Ectodermal cell (in vitro differentiated cells): Measurements from ENCODE around the gene ELMO1.

Source experiments
- H3K27ac ChIP-seq: 2 replicates; pipeline ENCODE4 v1.7.0; 2013; ENCODE audit warnings: mild to moderate bottlenecking, low read depth, low read length; ENCODE audit not compliant: insufficient read depth, poor library complexity, severe bottlenecking
- H3K27me3 ChIP-seq: 2 replicates; pipeline ENCODE4 v1.7.0; 2013; ENCODE audit warnings: mild to moderate bottlenecking, low read length; ENCODE audit not compliant: insufficient read depth, control insufficient read depth, poor library complexity, severe bottlenecking
- H3K36me3 ChIP-seq: one replicate; pipeline ENCODE4 v1.7.0; 2013; ENCODE audit warnings: low read length; ENCODE audit not compliant: control insufficient read depth, insufficient read depth
- H3K4me1 ChIP-seq: one replicate; pipeline ENCODE4 v1.7.0; 2013; ENCODE audit warnings: low read length; ENCODE audit not compliant: control insufficient read depth, insufficient read depth
- H3K4me3 ChIP-seq: 2 replicates; pipeline ENCODE4 v1.7.0; 2013; ENCODE audit warnings: low read depth, low read length, control low read depth; ENCODE audit not compliant: insufficient read depth
- H3K9me3 ChIP-seq: 2 replicates; pipeline ENCODE4 v1.7.0; 2013; ENCODE audit warnings: mild to moderate bottlenecking, low read length, moderate library complexity; ENCODE audit not compliant: control insufficient read depth
- WGBS, 2 experiments: methylation state at CpG; one replicate each; pipeline ENCODE4 v1.1.7; 2013; ENCODE audit warnings: missing lambda C conversion rate in 2 of 2; 5-methylcytosine and 5-hydroxymethylcytosine counted together

ELMO1 gene

DNA sequence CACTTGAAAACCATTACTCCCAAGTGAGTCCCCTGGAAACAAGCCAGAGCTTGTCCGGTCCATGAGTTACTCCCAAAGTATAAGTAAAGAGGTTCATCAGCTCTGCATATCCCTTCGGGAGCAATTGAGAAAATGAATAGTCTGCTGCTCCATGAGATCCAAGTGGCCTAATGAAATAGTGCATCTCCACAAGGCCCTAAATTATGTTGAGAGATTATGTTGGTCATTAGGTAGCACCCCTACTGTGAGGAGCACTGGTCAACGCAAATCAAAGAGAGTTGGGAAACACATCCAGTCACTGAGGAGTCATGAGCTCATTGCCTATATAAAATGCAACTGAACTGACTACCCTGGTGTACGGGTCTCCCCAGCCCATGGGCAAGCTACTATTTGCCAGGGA is 518.9 kb downstream of the ELMO1 start:
- no peak overlapping the region for H3K4me3 ChIP-seq
- 93 to 98% methylated on average over 4 of the region's 4 CpGs for WGBS, 2 experiments
- H3K4me1 ChIP-seq, result no peaks in the 10 kb centered on the region
- H3K27ac ChIP-seq, result no peak overlapping the region
- H3K9me3 ChIP-seq, result no peaks in the 10 kb centered on the region
- H3K36me3 ChIP-seq, result no peaks in the 10 kb centered on the region
- H3K27me3 ChIP-seq, result no peaks in the 10 kb centered on the region

DNA sequence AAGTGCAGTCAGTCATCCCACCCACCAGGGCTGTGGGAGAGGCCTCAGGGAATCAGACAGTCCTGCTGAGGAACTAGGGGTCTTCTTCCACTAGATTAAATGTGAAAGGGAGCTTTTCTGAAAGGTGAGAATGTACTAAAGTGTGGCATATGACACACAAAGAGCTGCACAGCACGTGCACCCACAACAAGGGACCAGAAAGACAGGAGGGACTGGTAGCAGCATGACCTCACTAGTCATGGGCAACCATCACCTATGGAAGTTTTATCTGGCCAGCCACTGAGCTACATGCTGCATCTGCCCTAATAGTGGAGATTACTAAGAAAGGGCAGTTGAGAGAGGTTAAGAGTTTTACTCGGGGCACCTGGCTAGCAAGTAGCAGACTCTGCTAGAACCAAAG is 519.9 kb downstream of the ELMO1 start:
- no peaks in the 10 kb centered on the region for H3K27me3 ChIP-seq
- H3K9me3 ChIP-seq, result no peaks in the 10 kb centered on the region
- WGBS, 2 experiments, result 89 to 93% methylated on average over 2 of the region's 2 CpGs
- no peaks in the 10 kb centered on the region for H3K4me1 ChIP-seq
- no peaks in the 10 kb centered on the region for H3K36me3 ChIP-seq
- H3K27ac ChIP-seq, result no peak overlapping the region
- no peak overlapping the region for H3K4me3 ChIP-seq

DNA sequence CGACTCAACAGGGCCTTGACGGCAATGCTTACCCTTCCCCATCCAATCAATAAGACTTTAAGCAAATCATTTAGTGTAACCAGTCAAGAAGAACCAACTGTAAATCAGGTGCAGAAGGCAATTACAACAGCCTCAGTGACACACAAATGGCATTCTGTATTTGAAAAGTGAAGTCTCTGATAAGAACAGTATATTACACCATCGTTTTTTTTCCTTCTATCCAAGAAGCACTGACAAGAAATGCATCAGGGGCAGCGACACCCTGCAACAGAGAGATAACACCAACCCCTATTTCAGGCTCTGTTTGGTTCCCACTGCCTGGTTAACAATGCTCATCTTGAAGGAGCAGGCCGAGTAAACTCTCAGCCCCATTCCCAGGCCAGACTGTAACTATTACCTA is 520.4 kb downstream of the ELMO1 start:
- Histone ChIP-seq H3K27ac (no peak overlapping the region), H3K27me3 (no peaks in the 10 kb centered on the region), H3K36me3 (no peaks in the 10 kb centered on the region), H3K4me1 (no peaks in the 10 kb centered on the region), H3K4me3 (no peak overlapping the region), H3K9me3 (no peaks in the 10 kb centered on the region)
- 78 to 81% methylated on average over 5 of the region's 5 CpGs for whole genome bisulfite sequencing, 2 experiments

DNA sequence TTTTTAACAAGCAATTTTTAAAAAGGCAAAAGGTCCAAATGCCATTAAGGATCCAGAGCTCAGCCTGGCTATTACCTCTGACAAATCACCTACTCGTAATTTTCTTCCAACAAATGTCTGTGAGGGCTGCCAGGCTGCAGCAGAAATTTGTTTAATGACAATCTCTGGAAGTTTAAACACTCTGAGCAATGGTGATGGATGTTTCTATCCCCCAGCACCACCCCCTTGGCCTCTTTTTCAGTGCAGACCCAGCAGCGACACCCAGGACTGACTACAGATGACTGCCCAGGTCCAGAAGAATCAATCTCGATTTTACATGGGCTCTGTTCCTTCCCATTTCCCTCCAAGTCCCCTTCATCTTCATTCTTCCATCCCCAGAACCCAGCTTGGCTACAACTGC is 523.0 kb downstream of the ELMO1 start:
- WGBS, 2 experiments, result 90 to 92% methylated on average over 3 of the region's 3 CpGs

DNA sequence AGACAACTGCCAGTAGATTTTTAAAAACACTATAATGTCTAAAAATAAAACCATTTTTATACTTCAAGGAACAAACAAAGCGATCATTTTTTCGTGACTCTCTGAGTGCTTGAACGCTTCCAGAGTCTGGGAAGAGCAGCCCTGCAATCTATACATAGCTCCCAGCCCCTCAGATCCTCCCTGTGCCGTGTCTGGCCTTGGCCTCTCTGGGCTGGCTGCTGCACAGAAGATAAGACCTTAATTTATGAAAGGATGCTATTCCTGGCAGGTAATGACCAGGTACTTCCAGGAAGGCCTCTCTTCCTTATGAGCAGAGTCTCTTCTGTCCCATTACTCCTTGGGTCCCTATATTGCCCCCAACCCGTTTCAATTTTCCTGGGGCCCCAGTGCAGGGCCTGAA is 523.5 kb downstream of the ELMO1 start:
- no peaks in the 10 kb centered on the region for H3K9me3 ChIP-seq
- WGBS, 2 experiments, result 87 to 96% methylated on average over 5 of the region's 5 CpGs
- no peak overlapping the region for H3K27ac ChIP-seq
- no peaks in the 10 kb centered on the region for H3K4me1 ChIP-seq
- H3K27me3 ChIP-seq, result no peaks in the 10 kb centered on the region
- no peaks in the 10 kb centered on the region for H3K36me3 ChIP-seq
- H3K4me3 ChIP-seq, result no peak overlapping the region

More for the DNA sequence above, 523.0 kb downstream of the ELMO1 start:
- H3K9me3 ChIP-seq, result no peaks in the 10 kb centered on the region
- no peaks in the 10 kb centered on the region for H3K4me1 ChIP-seq
- no peaks in the 10 kb centered on the region for H3K27me3 ChIP-seq
- no peaks in the 10 kb centered on the region for H3K36me3 ChIP-seq
- H3K4me3 ChIP-seq, result no peak overlapping the region
- no peak overlapping the region for H3K27ac ChIP-seq

DNA sequence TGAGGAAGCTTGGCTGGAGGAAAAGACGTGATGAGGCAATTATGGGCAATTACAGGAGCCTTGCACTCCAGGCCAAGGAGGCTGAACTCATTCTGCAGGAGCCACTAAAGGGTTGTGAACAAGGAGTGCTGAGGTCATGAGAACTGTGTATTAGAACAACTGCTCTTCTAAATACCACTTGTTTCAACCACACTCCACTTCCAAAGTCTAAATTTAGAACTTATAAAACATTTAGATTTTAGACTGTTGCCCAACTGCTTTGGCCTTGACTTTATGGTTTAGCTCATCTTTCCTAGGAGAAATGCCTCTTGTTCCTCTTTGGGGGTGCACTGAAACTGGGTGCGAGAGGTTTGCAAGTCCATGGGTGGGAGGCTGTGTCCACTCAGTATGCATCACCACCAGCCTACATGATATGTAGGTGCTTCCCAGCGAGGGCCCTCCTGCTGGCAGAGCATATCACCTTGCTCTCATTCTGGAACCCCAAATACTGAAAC is 524.7 kb downstream of the ELMO1 start:
- WGBS, 2 experiments, result 86 to 90% methylated on average over 3 of the region's 3 CpGs
- H3K36me3 ChIP-seq, result no peaks in the 10 kb centered on the region
- H3K4me3 ChIP-seq, result no peak overlapping the region
- no peaks in the 10 kb centered on the region for H3K4me1 ChIP-seq
- no peaks in the 10 kb centered on the region for H3K27me3 ChIP-seq
- no peaks in the 10 kb centered on the region for H3K9me3 ChIP-seq
- no peak overlapping the region for H3K27ac ChIP-seq

DNA sequence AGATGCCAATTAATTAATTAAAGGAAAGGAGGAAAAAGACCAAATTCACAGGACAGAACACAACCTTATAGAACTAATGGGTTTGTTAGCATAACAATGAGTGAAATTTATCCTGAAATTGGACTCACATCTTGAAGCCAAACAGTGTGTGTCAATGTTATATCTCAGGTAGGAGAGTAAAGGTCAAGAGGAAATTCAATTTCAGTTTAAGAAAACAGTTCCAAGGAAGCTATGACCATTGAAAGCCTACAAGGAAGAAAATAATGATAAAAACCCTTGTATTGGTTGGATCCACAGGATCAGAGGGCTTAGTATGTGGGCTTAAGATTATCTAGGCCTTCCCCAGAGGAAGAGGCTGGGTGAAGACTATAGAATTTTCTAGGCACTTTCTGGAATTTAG is 525.5 kb downstream of the ELMO1 start:
- no peak overlapping the region for H3K27ac ChIP-seq
- no peaks in the 10 kb centered on the region for H3K36me3 ChIP-seq
- no peaks in the 10 kb centered on the region for H3K27me3 ChIP-seq
- H3K9me3 ChIP-seq, result no peaks in the 10 kb centered on the region
- H3K4me1 ChIP-seq, result no peaks in the 10 kb centered on the region
- no peak overlapping the region for H3K4me3 ChIP-seq

DNA sequence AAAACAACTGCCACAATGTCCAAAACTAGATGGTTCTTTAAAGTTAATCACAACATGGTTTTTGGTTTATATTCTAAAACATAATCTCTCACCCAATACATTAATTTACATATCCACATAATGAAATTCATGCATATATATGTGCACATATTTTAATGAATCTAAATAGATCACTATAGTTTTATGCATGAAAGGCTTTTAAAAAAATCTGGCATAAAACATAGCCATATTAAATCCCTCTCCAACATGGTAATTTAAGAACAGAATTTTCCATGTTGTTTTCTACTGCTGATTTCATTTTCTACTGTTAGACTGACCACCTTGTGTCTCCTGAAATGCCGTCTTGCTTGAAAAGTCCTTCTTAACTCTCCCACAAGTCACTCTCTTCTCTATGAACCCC is 528.2 kb downstream of the ELMO1 start:
- 96 to 100% methylated on average over 1 of the region's 1 CpG for WGBS, 2 experiments

DNA sequence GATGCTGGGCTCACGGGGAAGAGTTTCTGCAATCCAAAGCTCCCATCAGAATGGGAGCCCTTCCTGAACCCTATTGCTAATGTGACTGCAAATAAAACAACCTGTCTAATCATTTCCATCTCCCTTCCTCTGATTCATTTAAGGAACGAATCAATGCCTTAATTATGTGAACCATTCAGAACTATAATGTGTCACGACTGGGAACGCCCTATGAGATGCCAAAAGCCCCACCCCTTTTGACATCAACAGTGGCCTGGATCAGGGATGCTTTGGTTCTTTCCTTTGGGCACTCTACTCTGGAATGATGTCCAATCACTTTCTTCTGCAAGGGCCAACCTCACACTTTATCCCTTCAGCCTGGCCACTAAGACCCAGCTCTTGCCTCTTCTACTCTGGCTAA is 528.9 kb downstream of the ELMO1 start:
- Histone ChIP-seq H3K4me1 (no peaks in the 10 kb centered on the region), H3K9me3 (no peaks in the 10 kb centered on the region), H3K36me3 (no peaks in the 10 kb centered on the region), H3K4me3 (no peak overlapping the region), H3K27ac (no peak overlapping the region), H3K27me3 (no peaks in the 10 kb centered on the region)
- 96% methylated on average over 4 of the region's 4 CpGs for whole genome bisulfite sequencing, 2 experiments

More for the DNA sequence above, 528.2 kb downstream of the ELMO1 start:
- Histone ChIP-seq H3K4me1 (no peaks in the 10 kb centered on the region), H3K36me3 (no peaks in the 10 kb centered on the region), H3K4me3 (no peak overlapping the region), H3K27ac (no peak overlapping the region), H3K9me3 (no peaks in the 10 kb centered on the region), H3K27me3 (no peaks in the 10 kb centered on the region)

DNA sequence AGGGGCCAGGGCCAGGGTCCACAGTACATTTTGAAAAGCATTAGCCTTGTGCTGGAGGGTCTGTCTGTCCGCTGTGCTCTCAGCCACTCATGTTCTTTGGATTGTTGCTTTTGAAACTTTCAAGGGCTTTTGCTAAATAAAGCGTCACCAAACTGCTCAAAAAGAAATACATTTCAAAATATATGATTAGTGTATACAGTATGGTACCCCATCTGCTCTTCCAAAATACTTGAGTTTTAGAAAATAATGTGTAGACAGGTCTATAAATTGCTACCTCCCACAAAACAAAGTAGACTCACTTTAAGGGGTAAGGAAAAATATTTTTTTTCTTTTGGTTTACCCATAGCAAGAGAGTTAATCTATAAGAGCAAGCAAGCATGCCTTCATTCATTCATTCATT is 530.1 kb downstream of the ELMO1 start:
- no peaks in the 10 kb centered on the region for H3K9me3 ChIP-seq
- no peak overlapping the region for H3K27ac ChIP-seq
- H3K4me3 ChIP-seq, result no peak overlapping the region
- no peaks in the 10 kb centered on the region for H3K36me3 ChIP-seq
- no peaks in the 10 kb centered on the region for H3K27me3 ChIP-seq
- no peaks in the 10 kb centered on the region for H3K4me1 ChIP-seq
- whole genome bisulfite sequencing, 2 experiments, result 96 to 100% methylated on average over 1 of the region's 2 CpGs

DNA sequence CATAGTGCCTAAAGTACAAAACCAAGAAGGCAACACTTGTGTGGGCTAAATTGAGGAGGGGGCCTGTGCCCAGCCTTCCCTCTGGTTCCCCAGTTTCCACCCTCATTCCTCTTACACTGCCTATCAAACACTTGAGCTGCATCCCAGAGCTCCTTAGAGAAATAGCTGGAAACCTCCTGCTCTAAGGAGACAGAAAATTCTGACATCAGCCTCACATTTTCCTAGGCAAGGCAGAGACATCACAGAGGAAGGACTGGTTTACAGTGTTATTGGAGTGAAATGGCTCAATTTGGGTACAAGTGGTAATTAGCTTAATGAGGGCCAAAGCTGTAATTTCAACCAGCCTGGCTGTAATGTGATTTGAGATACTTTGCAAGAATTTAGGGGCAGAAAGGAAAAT is 532.0 kb downstream of the ELMO1 start:
- no peaks in the 10 kb centered on the region for H3K4me1 ChIP-seq
- no peaks in the 10 kb centered on the region for H3K9me3 ChIP-seq
- no peaks in the 10 kb centered on the region for H3K27me3 ChIP-seq
- H3K27ac ChIP-seq, result no peak overlapping the region
- H3K4me3 ChIP-seq, result no peak overlapping the region
- no peaks in the 10 kb centered on the region for H3K36me3 ChIP-seq
